Umbilical cord (tissue), 2 donors: ENCODE data around the gene EFHD2. TPM values are rescaled to one million over a fixed set of nuclear protein-coding genes. Genes with fewer than 3 reads are reported as not detected.
"Not testable (repeated sequence)": the region's sequence is repeated elsewhere in the genome, so short reads cannot be mapped to it uniquely, and the experiment has no call there.

Experiments
- DNase-seq: peaks from one replicate; pipeline ENCODE4 v3.0.0-alpha.2; 2015; ENCODE audit warnings: low spot score
- total RNA-seq: library from RNA; depleted of rRNA; stranded (reverse); fragments of >200 nt; gene quantifications from one replicate; pipeline ENCODE4 v1.2.3, GENCODE V29; 2014; ENCODE audit warnings: low replicate concordance; ENCODE audit not compliant: insufficient read depth

EFHD2 gene
- total RNA-seq, 1 donor from 2014 or later = 13.0 TPM

GRCh38 chr1:15452866-15453571 is 43.3 kb downstream of the EFHD2 start:
- peak; percentile 56 for DNase-seq

GRCh38 chr1:15453734-15454133 is 44.0 kb downstream of the EFHD2 start:
- no peak for DNase-seq

- DNase-seq = peak; percentile 74
Observed at GRCh38 chr1:15454256-15454655, 44.6 kb downstream of the EFHD2 start.

- DNase-seq = no peak
Observed at GRCh38 chr1:15455522-15455921, 45.8 kb downstream of the EFHD2 start.

GRCh38 chr1:15456313-15456954 is 46.7 kb downstream of the EFHD2 start, which contains the start of gene CELA2A:
Gene CELA2A (plus strand): TSS chr1:15456732. CDS start chr1:15456754, 22 bp downstream.
- no peak for DNase-seq

GRCh38 chr1:15457585-15457984 is 47.9 kb downstream of the EFHD2 start:
- DNase-seq = no peak

GRCh38 chr1:15458388-15458787 is 48.7 kb downstream of the EFHD2 start:
- DNase-seq = not testable (repeated sequence)

- no peak for DNase-seq
Observed at GRCh38 chr1:15459771-15460707, 50.4 kb downstream of the EFHD2 start.

GRCh38 chr1:15460708-15461095 is 51.0 kb downstream of the EFHD2 start:
- DNase-seq = no peak

GRCh38 chr1:15463064-15463800 is 53.5 kb downstream of the EFHD2 start:
- DNase-seq = not testable (repeated sequence)

- not testable (repeated sequence) for DNase-seq
Observed at GRCh38 chr1:15463926-15464322, 54.2 kb downstream of the EFHD2 start.

GRCh38 chr1:15465674-15466073 is 56.0 kb downstream of the EFHD2 start:
- DNase-seq = no peak

- DNase-seq = not testable (repeated sequence)
Observed at GRCh38 chr1:15466955-15467625, 57.4 kb downstream of the EFHD2 start.

GRCh38 chr1:15468145-15468544 is 58.5 kb downstream of the EFHD2 start:
- no peak for DNase-seq

- DNase-seq = no peak
Observed at GRCh38 chr1:15469361-15469760, 59.7 kb downstream of the EFHD2 start.

GRCh38 chr1:15469821-15470448 is 60.2 kb downstream of the EFHD2 start:
- not testable (repeated sequence) for DNase-seq

GRCh38 chr1:15471067-15471466 is 61.4 kb downstream of the EFHD2 start:
- DNase-seq = not testable (repeated sequence)

- not testable (repeated sequence) for DNase-seq
Observed at GRCh38 chr1:15471723-15472122, 62.0 kb downstream of the EFHD2 start.

GRCh38 chr1:15472587-15472986 is 62.9 kb downstream of the EFHD2 start:
- DNase-seq = no peak

- DNase-seq = peak; percentile 82
Observed at GRCh38 chr1:15475752-15476314, 66.1 kb downstream of the EFHD2 start, which contains the start of gene CELA2B. Gene CELA2B (plus strand): TSS chr1:15476104. CDS start chr1:15476126, 22 bp downstream.
